ENCODE results near the gene CCNH.

- no peak for TF ChIP-seq CTCF (IDR thresholded peaks at IDR 0.05)
- no peak for TF ChIP-seq POLR2A (IDR thresholded peaks at IDR 0.05)
These were observed 45.0 kb upstream of the CCNH start for GRCh38 chr5:87457706-87458105.

Data from ovary (tissue), 3 donors.